HFFc6 (cell line): ENCODE data around the gene DCAF5. TPM values are rescaled to one million over a fixed set of nuclear protein-coding genes. Genes with fewer than 3 reads are reported as not detected.

Experiments used
- DNase-seq: peaks from one replicate; pipeline ENCODE4 v3.0.0-alpha.2; 2018
- H3K27ac Mint-ChIP-seq: 2 replicates; pipeline ENCODE4 v1.8.0; 2020; ENCODE audit warnings: mild to moderate bottlenecking, mixed read lengths
- H3K27me3 Mint-ChIP-seq: 2 replicates; pipeline ENCODE4 v1.8.0; 2021; ENCODE audit warnings: mild to moderate bottlenecking, moderate library complexity, mixed read lengths; ENCODE audit not compliant: insufficient read depth
- H3K36me3 Mint-ChIP-seq: 2 replicates; pipeline ENCODE4 v1.8.0; 2021; ENCODE audit warnings: low read depth, mixed read lengths
- H3K4me1 Mint-ChIP-seq: 2 replicates; pipeline ENCODE4 v1.8.0; 2020; ENCODE audit warnings: low read depth, mixed read lengths
- H3K4me3 Mint-ChIP-seq: 2 replicates; pipeline ENCODE4 v1.8.0; 2020; ENCODE audit warnings: mild to moderate bottlenecking, moderate library complexity, mixed read lengths
- H3K9me3 Mint-ChIP-seq: 2 replicates; pipeline ENCODE4 v1.8.0; 2020; ENCODE audit warnings: mild to moderate bottlenecking, mixed read lengths
- CTCF ChIP-seq: fragments of 200-600 bp; sonication (generic); IDR thresholded peaks from 2 replicates; pipeline ENCODE4 v1.5.0; 2021; ENCODE audit warnings: antibody characterized with exemption, mild to moderate bottlenecking
- total RNA-seq, 6 experiments: library from RNA; stranded (reverse); fragmentation: NEBNext Ultra II Directional; extraction: Animal tissue kit (Norgen Biotek cat#: 25700); gene quantifications; 2 replicates in 1 of 6; 3 replicates in 5 of 6; pipeline ENCODE4 v1.2.3, GENCODE V29; 2021

The DCAF5 gene
- total RNA-seq, 6 experiments from 2014 or later, result 23.4 to 34.7 (median 27.0) TPM

- TF ChIP-seq CTCF, result no peak
- Mint-ChIP-seq H3K27me3 (no peaks in the 10 kb centered on the region), H3K36me3 (no peaks in the 10 kb centered on the region), H3K9me3 (no peaks in the 10 kb centered on the region), H3K27ac (peak overlapping the region; percentile 87), H3K4me3 (peak overlapping the region; percentile 87), H3K4me1 (peaks cover 61% of the 10 kb centered on the region)
- DNase-seq, result no peak
These were observed 20.3 kb downstream of the DCAF5 start for GRCh38 chr14:69132513-69133181.

DNA sequence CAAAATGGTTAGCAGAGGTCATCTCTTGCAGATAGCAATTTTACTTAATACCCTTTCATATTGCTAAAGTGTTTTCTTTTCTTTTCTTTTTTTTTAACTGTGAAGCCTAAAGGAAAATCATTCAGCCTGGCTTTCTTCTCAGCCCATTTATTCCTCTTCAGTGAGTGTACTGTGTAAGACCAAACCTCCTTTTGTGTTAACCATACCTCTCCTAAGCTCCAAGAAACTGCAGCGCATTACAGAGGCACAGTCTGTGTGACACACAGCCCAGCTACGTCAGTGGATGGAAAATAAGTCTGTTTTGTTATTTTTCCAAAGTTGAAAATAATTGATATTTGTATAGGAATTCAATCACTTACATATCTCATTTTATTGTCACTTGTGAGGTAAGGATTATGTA is 21.7 kb downstream of the DCAF5 start:
- DNase-seq, result no peak
- H3K4me1 Mint-ChIP-seq, result peaks cover 54% of the 10 kb centered on the region
- no peaks in the 10 kb centered on the region for H3K9me3 Mint-ChIP-seq

GRCh38 chr14:69129264-69129880 is 23.5 kb downstream of the DCAF5 start:
- peak; percentile 80 for DNase-seq
- H3K4me3 Mint-ChIP-seq, result no peak overlapping the region; the same call in 1 of the 2 replicates
- no peaks in the 10 kb centered on the region for H3K36me3 Mint-ChIP-seq
- H3K27me3 Mint-ChIP-seq, result no peaks in the 10 kb centered on the region
- TF ChIP-seq CTCF, result peak; percentile 97
- peak overlapping the region; percentile 55 for H3K27ac Mint-ChIP-seq
- peaks cover 52% of the 10 kb centered on the region for H3K4me1 Mint-ChIP-seq
- no peaks in the 10 kb centered on the region for H3K9me3 Mint-ChIP-seq

More for the DNA sequence above, 21.7 kb downstream of the DCAF5 start:
- H3K36me3 Mint-ChIP-seq, result no peaks in the 10 kb centered on the region
- TF ChIP-seq CTCF, result no peak
- H3K27ac Mint-ChIP-seq, result no peak overlapping the region
- H3K27me3 Mint-ChIP-seq, result no peaks in the 10 kb centered on the region
- H3K4me3 Mint-ChIP-seq, result no peak overlapping the region

GRCh38 chr14:69118305-69118704 is 34.6 kb downstream of the DCAF5 start:
- H3K36me3 Mint-ChIP-seq, result peaks cover 12% of the 10 kb centered on the region
- no peaks in the 10 kb centered on the region for H3K27me3 Mint-ChIP-seq
- DNase-seq, result no peak
- no peak for TF ChIP-seq CTCF
- H3K4me1 Mint-ChIP-seq, result no peaks in the 10 kb centered on the region
- H3K9me3 Mint-ChIP-seq, result no peaks in the 10 kb centered on the region
- no peak overlapping the region for H3K4me3 Mint-ChIP-seq
- no peak overlapping the region for H3K27ac Mint-ChIP-seq

GRCh38 chr14:69117020-69117767 is 35.7 kb downstream of the DCAF5 start:
- H3K27ac Mint-ChIP-seq, result no peak overlapping the region

More at GRCh38 chr14:69117020-69117767, 35.7 kb downstream of the DCAF5 start:
- H3K4me1 Mint-ChIP-seq, result no peaks in the 10 kb centered on the region
- H3K4me3 Mint-ChIP-seq, result no peak overlapping the region
- H3K9me3 Mint-ChIP-seq, result no peaks in the 10 kb centered on the region
- no peak for DNase-seq
- H3K27me3 Mint-ChIP-seq, result no peaks in the 10 kb centered on the region
- peaks cover 12% of the 10 kb centered on the region for H3K36me3 Mint-ChIP-seq
- TF ChIP-seq CTCF, result no peak
